GM03348 (cell line): ENCODE results near the gene PCDHGB4.
"Not testable (repeated sequence)": the region's sequence is repeated elsewhere in the genome, so short reads cannot be mapped to it uniquely, and the experiment has no call there.

ENCODE experiments used
- DNase-seq: peaks from one replicate; pipeline ENCODE4 v3.0.0; 2012; ENCODE audit warnings: low spot score

PCDHGB4 gene

DNA sequence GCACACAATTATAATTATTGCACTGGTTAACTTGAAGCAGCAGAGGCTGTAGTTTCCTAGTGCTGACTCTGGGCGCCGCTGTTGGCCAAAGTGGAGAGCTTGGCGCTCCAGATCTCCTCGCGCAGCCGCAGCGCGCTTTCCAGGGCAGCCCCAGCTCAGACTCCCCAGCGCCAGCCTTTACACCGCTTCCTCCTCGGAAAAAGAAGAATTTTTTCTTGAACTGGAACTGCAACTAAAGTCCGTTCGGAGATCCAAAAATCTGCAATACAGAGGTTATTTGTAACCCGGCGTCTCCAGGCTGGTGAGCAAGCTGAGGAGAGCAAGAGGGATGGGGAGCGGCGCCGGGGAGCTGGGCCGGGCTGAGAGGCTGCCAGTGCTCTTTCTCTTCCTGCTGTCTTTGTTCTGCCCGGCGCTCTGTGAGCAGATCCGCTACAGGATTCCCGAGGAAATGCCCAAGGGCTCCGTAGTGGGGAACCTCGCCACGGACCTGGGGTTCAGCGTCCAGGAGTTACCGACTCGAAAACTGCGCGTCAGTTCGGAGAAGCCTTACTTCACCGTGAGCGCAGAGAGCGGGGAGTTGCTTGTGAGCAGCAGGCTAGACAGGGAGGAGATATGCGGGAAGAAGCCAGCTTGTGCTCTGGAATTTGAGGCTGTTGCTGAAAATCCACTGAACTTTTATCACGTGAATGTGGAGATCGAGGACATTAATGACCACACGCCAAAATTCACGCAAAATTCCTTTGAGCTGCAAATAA is at the start of gene PCDHGB4:
PCDHGB4 (plus strand) TSS at position 142 of the 755 bp plus-strand sequence; CDS start at position 329, 187 bp downstream.
- peak; percentile 57 for DNase-seq

DNA sequence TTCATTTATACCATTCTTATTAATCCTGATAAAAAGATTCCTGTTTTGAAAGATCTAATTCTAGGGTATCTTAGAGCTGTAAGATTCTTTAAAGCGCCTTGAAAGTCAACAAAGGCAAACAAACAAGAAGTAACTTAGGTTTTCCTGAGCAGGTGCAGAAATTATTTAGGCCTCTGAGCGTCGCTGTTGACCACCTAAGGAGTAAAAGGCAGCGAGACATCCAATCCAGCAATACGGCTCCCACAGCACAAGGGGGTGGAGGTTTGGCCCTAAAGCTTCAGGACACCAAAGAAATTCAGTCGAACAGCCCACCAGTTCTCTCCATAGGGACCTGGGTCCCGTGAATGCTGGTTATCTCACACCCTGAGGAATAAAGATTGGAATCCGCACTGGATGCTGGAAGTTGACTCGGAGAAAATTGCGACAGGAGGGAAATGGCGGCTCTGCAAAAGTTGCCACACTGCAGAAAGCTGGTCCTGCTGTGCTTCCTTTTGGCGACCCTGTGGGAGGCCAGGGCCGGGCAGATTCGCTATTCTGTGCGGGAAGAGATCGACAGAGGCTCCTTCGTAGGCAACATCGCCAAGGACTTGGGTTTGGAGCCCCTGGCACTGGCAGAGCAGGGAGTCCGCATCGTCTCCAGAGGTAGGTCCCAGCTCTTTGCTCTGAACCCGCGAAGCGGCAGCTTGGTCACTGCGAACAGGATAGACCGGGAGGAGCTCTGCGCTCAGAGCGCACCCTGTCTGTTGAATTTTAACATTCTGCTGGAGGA is 48.8 kb upstream of the PCDHGB4 start, which contains the start of gene PCDHGA2:
PCDHGA2 (plus strand) TSS at position 223 of the 769 bp plus-strand sequence.
- DNase-seq: peak; percentile 67

DNA sequence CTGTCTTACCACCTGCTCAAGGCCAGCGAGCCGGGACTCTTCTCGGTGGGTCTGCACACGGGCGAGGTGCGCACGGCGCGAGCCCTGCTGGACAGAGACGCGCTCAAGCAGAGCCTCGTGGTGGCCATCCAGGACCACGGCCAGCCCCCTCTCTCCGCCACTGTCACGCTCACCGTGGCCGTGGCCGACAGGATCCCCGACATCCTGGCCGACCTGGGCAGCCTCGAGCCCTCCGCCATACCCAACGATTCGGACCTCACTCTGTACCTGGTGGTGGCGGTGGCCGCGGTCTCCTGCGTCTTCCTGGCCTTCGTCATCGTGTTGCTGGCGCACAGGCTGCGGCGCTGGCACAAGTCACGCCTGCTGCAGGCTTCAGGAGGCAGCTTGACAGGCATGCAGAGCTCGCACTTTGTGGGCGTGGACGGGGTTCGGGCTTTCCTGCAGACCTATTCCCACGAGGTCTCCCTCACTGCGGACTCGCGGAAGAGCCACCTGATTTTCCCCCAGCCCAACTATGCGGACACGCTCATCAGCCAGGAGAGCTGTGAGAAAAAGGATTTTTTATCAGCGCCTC is 46.6 kb upstream of the PCDHGB4 start:
- DNase-seq: not testable (repeated sequence)

DNA sequence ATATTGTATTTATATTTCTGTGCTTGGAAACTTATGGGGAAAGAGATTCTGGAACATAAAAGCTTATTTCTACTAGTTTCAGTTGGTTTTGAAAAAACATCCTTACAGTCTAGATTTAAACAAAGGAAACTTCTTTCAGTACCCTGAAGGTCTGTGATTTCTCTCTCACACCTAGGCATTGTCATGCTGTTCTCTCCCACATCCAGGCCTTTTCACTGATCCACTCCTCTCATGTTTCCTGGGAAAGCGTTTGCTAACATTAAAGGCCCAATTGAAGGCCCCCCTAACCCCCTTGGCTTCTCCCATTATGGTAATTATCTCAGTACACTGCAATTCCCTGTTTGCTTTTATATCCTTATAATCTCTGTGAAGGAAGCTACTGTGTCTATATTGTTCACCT is 44.7 kb upstream of the PCDHGB4 start:
- DNase-seq: no peak

DNA sequence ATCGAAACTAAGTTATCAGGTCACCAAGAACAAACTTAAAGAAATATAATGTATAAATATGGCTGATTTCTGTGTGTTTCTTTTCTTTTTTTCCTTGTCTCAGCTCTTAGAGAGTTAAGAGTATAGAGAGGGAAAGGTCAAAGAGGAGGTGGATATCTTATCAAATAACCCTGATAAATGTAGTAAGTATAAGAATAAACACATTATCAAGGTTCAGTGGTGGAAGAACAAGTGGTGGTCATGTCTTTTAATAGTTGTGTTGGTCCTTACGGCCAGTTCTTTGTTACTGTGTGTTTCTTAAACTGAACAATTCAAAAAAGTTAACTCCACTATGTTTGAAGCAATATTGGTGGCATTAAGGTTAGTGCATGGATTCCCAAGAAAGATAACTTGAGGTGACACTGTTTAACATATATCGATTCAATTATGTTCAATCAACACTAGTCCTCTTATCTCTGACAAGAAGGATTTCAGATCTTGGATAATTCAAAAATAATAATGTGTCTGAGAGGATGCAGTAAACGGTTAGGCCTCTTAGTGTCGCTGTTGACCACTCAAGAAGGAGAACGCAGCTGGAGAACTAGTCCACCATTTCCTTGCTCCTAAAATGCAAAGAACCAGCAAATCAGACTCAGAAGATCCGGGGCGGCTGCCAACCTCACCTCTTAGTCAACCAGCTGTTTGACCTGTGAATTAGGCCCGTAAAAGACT is 44.1 kb upstream of the PCDHGB4 start, which contains the start of gene PCDHGA3:
PCDHGA3 (plus strand) TSS at position 588 of the 711 bp plus-strand sequence. CDS start 205 bp downstream, outside the sequence.
- DNase-seq: no peak

DNA sequence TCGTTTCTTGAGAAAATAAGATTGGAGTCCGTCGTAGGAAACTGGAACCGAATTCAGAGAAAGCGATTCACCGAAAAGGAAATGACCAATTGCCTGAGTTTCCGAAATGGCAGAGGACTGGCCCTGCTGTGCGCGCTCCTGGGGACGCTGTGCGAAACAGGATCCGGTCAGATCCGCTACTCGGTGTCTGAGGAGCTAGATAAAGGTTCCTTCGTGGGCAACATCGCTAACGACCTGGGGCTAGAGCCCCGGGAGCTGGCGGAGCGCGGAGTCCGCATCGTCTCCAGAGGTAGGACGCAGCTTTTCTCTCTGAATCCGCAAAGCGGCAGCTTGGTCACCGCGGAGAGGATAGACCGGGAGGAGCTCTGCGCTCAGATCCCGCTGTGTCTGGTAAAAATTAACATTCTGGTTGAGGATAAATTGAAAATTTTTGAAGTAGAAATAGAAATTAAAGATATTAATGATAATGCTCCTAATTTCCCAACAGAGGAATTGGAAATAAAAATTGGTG is 43.5 kb upstream of the PCDHGB4 start:
- no peak for DNase-seq

DNA sequence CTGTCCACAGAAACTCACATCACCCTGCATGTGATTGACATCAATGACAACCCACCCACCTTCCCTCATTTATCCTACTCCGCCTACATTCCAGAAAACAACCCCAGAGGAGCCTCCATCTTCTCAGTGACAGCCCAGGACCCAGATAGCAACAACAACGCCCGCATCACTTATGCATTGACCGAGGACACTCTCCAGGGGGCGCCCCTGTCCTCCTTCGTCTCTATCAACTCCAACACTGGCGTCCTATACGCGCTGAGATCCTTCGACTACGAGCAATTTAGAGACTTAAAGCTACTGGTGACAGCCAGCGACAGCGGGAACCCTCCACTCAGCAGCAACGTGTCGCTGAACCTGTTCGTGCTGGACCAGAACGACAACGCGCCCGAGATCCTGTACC is 42.2 kb upstream of the PCDHGB4 start:
- no peak for DNase-seq

DNA sequence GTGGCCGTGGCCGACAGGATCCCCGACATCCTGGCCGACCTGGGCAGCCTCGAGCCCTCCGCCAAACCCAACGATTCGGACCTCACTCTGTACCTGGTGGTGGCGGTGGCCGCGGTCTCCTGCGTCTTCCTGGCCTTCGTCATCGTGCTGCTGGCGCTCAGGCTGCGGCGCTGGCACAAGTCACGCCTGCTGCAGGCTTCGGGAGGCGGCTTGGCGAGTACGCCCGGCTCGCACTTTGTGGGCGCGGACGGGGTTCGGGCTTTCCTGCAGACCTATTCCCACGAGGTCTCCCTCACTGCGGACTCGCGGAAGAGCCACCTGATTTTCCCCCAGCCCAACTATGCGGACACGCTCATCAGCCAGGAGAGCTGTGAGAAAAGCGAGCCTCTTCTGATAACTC is 41.5 kb upstream of the PCDHGB4 start:
- not testable (repeated sequence) for DNase-seq

DNA sequence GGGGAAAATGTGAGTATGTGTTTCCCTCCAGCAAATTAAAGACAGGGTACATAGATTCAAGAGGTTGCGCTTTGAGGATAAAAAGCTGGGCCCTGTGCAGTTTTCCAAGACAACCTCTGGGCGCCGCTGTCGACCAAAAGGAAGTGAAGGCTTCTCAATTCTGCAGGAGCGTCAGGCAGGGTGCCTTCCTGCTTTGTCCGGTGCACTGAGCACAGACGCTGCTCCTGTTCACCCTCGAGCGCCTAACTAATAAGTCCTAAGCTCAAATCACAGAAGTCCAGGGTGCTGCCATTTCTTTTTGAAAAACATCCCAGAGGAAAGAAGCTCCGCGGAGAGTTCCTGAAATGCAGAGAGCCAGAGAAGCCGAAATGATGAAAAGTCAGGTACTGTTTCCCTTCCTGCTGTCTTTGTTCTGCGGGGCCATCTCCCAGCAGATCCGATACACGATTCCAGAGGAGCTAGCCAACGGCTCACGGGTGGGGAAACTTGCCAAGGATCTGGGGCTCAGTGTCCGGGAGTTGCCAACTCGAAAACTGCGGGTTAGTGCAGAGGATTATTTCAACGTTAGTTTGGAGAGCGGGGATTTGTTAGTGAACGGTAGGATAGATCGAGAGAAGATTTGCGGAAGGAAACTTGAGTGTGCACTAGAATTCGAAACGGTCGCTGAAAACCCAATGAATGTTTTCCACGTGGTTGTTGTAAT is 37.4 kb upstream of the PCDHGB4 start, which contains the start of gene PCDHGB1:
PCDHGB1 (plus strand) TSS at position 183 of the 703 bp plus-strand sequence; CDS start at position 345, 162 bp downstream.
- peak; percentile 68 for DNase-seq

DNA sequence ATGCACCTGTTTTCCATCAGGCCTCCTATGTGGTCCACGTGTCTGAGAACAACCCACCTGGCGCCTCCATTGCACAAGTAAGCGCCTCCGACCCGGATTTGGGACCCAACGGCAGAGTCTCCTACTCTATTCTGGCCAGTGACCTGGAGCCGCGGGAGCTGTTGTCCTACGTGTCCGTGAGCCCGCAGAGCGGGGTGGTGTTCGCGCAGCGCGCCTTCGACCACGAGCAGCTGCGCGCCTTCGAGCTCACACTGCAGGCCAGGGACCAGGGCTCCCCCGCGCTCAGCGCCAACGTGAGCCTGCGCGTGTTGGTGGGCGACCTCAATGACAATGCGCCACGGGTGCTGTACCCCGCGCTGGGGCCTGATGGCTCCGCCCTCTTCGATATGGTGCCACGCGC is 35.9 kb upstream of the PCDHGB4 start:
- no peak for DNase-seq

DNA sequence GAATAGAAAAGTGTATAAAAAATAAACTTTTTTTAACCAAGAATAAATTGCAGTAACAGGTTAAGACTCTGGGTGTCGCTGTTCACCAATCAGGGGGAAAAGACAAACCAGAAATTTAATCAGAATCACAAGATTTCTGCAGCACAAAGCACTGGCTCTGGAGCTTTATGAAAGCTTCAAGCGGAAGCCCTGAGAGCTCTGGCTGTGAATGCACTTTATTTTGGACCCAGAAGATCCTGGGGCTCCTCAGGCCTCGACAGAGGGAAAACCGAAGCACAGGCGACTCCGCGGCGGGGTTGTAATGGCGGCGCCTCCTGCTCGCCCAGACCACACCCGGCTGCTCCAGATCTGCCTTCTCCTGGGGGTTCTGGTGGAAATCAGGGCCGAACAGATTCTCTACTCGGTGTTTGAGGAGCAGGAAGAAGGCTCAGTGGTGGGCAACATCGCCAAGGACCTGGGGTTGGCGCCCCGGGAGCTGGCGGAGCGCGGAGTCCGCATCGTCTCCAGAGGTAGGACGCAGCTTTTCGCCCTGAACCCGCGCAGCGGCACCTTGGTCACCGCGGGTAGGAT is 32.5 kb upstream of the PCDHGB4 start, which contains the start of gene PCDHGA4:
PCDHGA4 (plus strand) TSS at position 122 of the 570 bp plus-strand sequence; CDS start at position 209, 87 bp downstream.
- DNase-seq: peak; percentile 48

DNA sequence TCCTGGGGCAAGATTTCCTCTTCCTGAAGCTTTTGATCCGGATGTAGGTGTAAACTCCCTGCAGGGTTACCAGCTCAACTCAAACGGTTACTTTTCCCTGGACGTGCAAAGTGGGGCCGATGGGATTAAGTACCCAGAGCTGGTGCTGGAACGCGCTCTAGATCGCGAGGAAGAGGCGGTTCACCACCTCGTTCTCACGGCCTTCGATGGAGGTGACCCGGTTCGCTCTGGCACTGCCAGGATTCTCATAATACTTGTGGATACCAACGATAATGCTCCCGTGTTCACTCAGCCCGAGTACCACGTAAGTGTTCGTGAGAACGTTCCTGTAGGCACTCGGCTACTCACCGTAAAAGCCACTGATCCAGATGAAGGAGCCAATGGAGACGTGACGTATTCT is 31.9 kb upstream of the PCDHGB4 start:
- no peak for DNase-seq

DNA sequence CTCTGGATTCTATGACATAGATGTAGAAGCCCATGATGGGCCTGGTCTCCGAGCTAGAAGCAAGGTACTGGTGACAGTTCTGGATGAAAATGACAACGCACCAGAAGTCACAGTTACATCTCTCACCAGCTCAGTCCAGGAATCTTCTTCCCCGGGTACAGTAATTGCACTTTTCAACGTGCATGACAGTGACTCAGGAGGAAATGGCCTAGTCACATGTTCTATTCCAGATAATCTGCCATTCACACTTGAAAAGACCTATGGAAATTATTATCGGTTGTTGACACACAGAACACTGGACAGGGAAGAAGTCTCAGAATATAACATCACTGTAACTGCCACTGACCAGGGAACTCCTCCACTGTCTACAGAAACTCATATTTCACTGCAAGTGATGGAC is 31.4 kb upstream of the PCDHGB4 start:
- no peak for DNase-seq

DNA sequence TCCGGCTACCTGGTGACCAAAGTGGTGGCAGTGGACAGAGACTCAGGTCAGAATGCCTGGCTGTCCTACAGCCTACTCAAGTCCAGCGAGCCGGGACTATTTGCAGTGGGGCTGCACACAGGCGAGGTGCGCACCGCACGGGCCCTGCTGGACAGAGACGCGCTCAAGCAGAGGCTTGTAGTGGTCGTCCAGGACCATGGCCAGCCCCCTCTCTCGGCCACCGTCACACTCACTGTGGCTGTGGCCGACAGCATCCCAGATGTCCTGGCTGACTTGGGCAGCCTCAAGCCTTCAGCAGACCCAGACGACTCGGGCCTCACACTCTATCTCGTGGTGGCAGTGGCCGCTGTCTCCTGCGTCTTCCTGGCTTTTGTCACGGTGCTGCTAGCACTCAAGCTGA is 30.5 kb upstream of the PCDHGB4 start:
- no peak for DNase-seq

DNA sequence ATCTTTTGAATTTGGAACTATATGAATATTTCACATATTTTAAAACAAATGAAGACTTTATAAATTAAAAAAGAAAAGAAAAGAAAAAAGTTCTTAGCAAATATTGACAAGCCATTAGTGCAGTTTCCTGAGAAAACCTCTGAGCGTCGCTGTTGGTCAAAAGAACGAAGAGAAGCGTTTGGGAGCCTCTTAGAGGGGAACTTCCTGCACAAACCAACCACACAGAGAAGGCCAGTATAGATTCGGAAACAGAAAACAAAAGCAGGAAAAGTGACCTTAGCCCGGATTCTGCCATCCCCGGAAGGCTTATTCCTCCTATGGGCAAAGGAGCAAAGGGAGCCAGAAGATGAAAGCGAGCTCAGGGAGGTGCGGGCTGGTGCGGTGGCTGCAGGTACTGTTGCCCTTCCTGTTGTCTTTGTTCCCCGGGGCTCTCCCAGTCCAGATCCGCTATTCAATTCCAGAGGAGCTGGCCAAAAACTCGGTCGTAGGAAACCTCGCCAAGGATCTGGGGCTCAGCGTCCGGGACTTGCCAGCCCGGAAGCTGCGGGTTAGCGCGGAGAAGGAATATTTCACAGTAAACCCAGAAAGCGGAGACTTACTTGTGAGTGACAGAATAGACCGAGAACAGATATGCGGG is 27.6 kb upstream of the PCDHGB4 start, which contains the start of gene PCDHGB2:
PCDHGB2 (plus strand) TSS at position 205 of the 637 bp plus-strand sequence; CDS start at position 347, 142 bp downstream.
- peak; percentile 45 for DNase-seq

DNA sequence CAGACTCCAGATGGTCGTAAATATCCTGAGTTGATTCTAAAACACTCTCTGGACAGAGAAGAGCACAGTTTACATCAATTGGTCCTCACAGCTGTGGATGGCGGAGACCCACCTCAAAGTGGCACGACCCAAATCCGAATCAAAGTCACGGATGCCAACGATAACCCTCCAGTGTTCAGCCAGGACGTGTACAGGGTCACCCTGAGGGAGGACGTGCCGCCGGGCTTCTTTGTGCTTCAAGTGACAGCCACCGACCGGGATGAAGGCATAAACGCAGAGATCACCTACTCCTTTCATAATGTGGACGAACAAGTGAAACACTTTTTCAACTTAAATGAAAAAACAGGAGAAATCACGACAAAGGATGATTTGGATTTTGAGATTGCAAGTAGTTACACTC is 26.8 kb upstream of the PCDHGB4 start:
- no peak for DNase-seq

DNA sequence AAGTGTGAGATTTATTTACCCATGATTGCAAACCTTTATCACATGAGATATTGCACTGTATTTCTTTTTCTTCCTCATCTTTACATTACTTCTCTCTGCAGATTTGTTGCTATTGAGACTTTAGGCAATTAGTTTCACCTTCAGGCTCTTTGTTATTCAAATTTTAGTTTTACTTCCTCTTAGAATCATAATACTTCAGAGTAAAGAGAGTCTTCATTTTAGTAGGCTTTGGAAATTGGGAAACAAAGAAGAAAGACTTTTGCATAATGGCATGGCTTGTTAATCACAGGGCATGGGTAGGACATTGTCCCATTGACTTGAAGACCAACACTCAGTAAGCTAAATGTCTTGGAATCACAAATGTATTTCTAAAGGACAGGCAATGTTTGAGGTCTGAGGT is 24.8 kb upstream of the PCDHGB4 start:
- DNase-seq: no peak

DNA sequence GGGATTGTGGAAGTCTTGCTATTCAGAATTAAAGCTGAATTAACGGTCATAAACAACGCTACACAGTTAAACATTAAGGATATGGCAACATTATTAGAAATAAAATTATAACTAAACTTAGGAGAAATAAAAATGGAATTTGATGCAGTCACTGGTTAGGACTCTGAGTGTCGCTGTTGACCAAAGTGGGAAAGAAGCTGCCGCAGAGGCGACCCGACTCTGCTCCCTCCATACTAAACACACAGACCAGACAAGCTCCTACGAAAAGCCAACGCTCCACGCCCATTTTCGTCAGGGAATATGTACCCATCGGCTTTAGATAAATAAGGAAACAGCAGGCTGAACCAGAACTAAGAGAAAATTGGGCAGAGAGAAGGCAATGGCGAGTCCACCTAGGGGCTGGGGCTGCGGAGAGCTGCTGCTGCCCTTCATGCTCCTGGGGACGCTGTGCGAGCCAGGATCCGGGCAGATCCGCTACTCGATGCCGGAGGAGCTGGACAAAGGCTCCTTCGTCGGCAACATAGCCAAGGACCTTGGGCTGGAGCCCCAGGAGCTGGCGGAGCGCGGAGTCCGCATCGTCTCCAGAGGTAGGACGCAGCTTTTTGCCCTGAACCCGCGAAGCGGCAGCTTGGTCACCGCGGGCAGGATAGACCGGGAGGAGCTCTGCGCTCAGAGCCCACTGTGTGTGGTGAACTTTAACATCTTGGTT is 23.4 kb upstream of the PCDHGB4 start, which contains the start of gene PCDHGA5:
PCDHGA5 (plus strand) TSS at position 211 of the 709 bp plus-strand sequence; CDS start at position 380, 169 bp downstream.
- DNase-seq: no peak
